IMR-90 (cell line): ENCODE data around the gene SOX1. TPM values are rescaled to one million over a fixed set of nuclear protein-coding genes. Genes with fewer than 3 reads are reported as not detected.

Source experiments
- ATAC-seq: fragments of 200-7000 bp; cut with Tn5 transposase; 2 replicates; pipeline ENCODE4 v1.9.1; 2020; ENCODE audit warnings: low read depth, mild to moderate bottlenecking, moderate library complexity
- BruUV-seq: library from RNA; stranded (reverse); fragments of 400-500 nt; replicated peaks from 2 replicates; lab custom pipeline; 2021; lab: Mats Ljungman, UMichigan
- CTCF ChIA-PET: fragments of 300-600 bp; formaldehyde crosslinking; extraction: SDS; loops from one replicate; lab custom pipeline; 2021; ENCODE audit warnings: antibody characterized with exemption; lab: Yijun Ruan, JAX
- POLR2A ChIA-PET: fragments of 300-600 bp; sonication (Branson Sonifier 250); formaldehyde crosslinking; loops from one replicate; lab custom pipeline; 2022; ENCODE audit warnings: antibody characterized with exemption; ENCODE audit not compliant: unreplicated experiment; lab: Charles Lee
- DNase-seq: peaks from one replicate; pipeline ENCODE4 v3.0.0; 2013
- H2AFZ ChIP-seq: replicated peaks from 2 replicates; pipeline ENCODE3; 2013; ENCODE audit warnings: low read length, mild to moderate bottlenecking; ENCODE audit not compliant: poor library complexity
- H2AK5ac ChIP-seq: 2 replicates; pipeline ENCODE4 v1.6.1; 2013; ENCODE audit warnings: low read depth, low read length, inconsistent platforms
- H2AK9ac ChIP-seq: replicated peaks from 2 replicates; pipeline ENCODE3; 2013; ENCODE audit warnings: mild to moderate bottlenecking, low read depth, low read length, moderate library complexity; ENCODE audit not compliant: poor library complexity
- H2BK120ac ChIP-seq: 2 replicates; pipeline ENCODE4 v1.6.1; 2013; ENCODE audit warnings: low read depth, low read length, inconsistent platforms
- H2BK15ac ChIP-seq: 3 replicates; pipeline ENCODE4 v1.6.1; 2013; ENCODE audit warnings: low read depth, low read length, inconsistent platforms
- H2BK20ac ChIP-seq: 2 replicates; pipeline ENCODE4 v1.6.1; 2013; ENCODE audit warnings: low read depth, mild to moderate bottlenecking, inconsistent platforms, low read length, moderate library complexity
- H2BK5ac ChIP-seq: 2 replicates; pipeline ENCODE4 v1.6.1; 2013; ENCODE audit warnings: mild to moderate bottlenecking, low read depth, low read length, inconsistent platforms; ENCODE audit not compliant: poor library complexity, severe bottlenecking
- H3K14ac ChIP-seq: replicated peaks from 2 replicates; pipeline ENCODE4 v1.6.1; 2013; ENCODE audit warnings: low read depth, low read length, inconsistent platforms
- H3K18ac ChIP-seq: 2 replicates; pipeline ENCODE4 v1.6.1; 2013; ENCODE audit warnings: low read depth, low read length, control low read depth
- H3K23ac ChIP-seq: 2 replicates; pipeline ENCODE4 v1.6.1; 2013; ENCODE audit warnings: low read depth, low read length, inconsistent platforms
- H3K27ac ChIP-seq: 2 replicates; pipeline ENCODE4 v1.5.1; 2013; ENCODE audit warnings: mild to moderate bottlenecking, control low read depth, low read length; ENCODE audit not compliant: insufficient read depth
- H3K27me3 ChIP-seq: 2 replicates; pipeline ENCODE4 v1.6.1; 2013; ENCODE audit warnings: low read length; ENCODE audit not compliant: control insufficient read depth, insufficient read depth
- H3K36me3 ChIP-seq: 2 replicates; pipeline ENCODE4 v1.6.1; 2013; ENCODE audit warnings: low read length, mixed read lengths; ENCODE audit not compliant: control insufficient read depth, insufficient read depth
- H3K4ac ChIP-seq: 2 replicates; pipeline ENCODE4 v1.6.1; 2013; ENCODE audit warnings: low read depth, low read length, inconsistent platforms
- H3K4me1 ChIP-seq: 2 replicates; pipeline ENCODE4 v1.6.1; 2013; ENCODE audit warnings: low read length, mixed read lengths; ENCODE audit not compliant: control insufficient read depth, insufficient read depth
- H3K4me2 ChIP-seq: 2 replicates; pipeline ENCODE4 v1.6.1; 2013; ENCODE audit warnings: low read depth, mild to moderate bottlenecking, control low read depth, low read length, moderate library complexity
- H3K4me3 ChIP-seq: 2 replicates; pipeline ENCODE4 v1.5.1; 2013; ENCODE audit warnings: low read depth, mild to moderate bottlenecking, control low read depth, low read length, moderate library complexity; ENCODE audit not compliant: insufficient read depth
- H3K56ac ChIP-seq: 2 replicates; pipeline ENCODE4 v1.6.1; 2013; ENCODE audit warnings: low read length, inconsistent platforms; ENCODE audit not compliant: insufficient read depth; ENCODE audit errors: extremely low read depth
- H3K79me1 ChIP-seq, 2 experiments: 2 replicates each; pipeline ENCODE4 v1.6.1; 2013; ENCODE audit warnings: low read length in 2 of 2, inconsistent platforms in 1 of 2, low read depth in 1 of 2
- H3K9ac ChIP-seq: 2 replicates; pipeline ENCODE4 v1.6.1; 2013; ENCODE audit warnings: low read depth, low read length, control low read depth
- H3K9me1 ChIP-seq: 2 replicates; pipeline ENCODE4 v1.6.1; 2013; ENCODE audit warnings: low read length, inconsistent platforms; ENCODE audit not compliant: insufficient read depth
- H3K9me3 ChIP-seq: 2 replicates; pipeline ENCODE4 v1.6.1; 2013; ENCODE audit warnings: low read length; ENCODE audit not compliant: control insufficient read depth, insufficient read depth
- H4K20me1 ChIP-seq: 2 replicates; pipeline ENCODE4 v1.6.1; 2013; ENCODE audit warnings: low read length, inconsistent platforms; ENCODE audit not compliant: insufficient read depth
- H4K5ac ChIP-seq: 2 replicates; pipeline ENCODE4 v1.6.1; 2013; ENCODE audit warnings: mild to moderate bottlenecking, low read depth, low read length, control low read depth
- H4K8ac ChIP-seq, 2 experiments: 2 replicates each; pipeline ENCODE4 v1.6.1; 2013; ENCODE audit warnings: low read depth in 2 of 2, low read length in 2 of 2, control low read depth in 1 of 2, inconsistent platforms in 1 of 2
- H4K91ac ChIP-seq: 2 replicates; pipeline ENCODE4 v1.6.1; 2013; ENCODE audit warnings: low read depth, low read length, inconsistent platforms; ENCODE audit not compliant: insufficient read depth
- MXI1 ChIP-seq: IDR thresholded peaks from 2 replicates; pipeline ENCODE4 v1.6.1; 2012; ENCODE audit warnings: low read depth, mild to moderate bottlenecking, low read length, moderate library complexity, borderline replicate concordance
- NFE2L2 ChIP-seq: fragments of 150-350 bp; IDR thresholded peaks from 2 replicates; pipeline ENCODE4 v1.6.1; 2016; ENCODE audit warnings: low read depth, mild to moderate bottlenecking, low read length
- RFX5 ChIP-seq: IDR thresholded peaks from 2 replicates; pipeline ENCODE4 v1.8.0; 2012; ENCODE audit warnings: low read depth, mild to moderate bottlenecking, low read length, moderate library complexity
- WGBS, 2 experiments: methylation state at CpG; one replicate each; pipeline versions ENCODE4 v1.1.5 to v1.1.7; 2013; ENCODE audit warnings: missing lambda C conversion rate in 2 of 2; ENCODE audit not compliant: insufficient read length in 1 of 2; ENCODE audit errors: extremely low coverage in 2 of 2; 5-methylcytosine and 5-hydroxymethylcytosine counted together
- dilution Hi-C: fragments of 300-500 bp; cut with HindIII; formaldehyde crosslinking; loops from one replicate; pipeline ENCODE4 v1.14.3; 2018; ENCODE audit warnings: low sequenced_read_pairs; ENCODE audit not compliant: unreplicated experiment
- in situ Hi-C: fragments of 300-500 bp; cut with MboI; formaldehyde crosslinking; loops from 3 replicates; pipeline ENCODE4 v1.14.3; 2019; ENCODE audit warnings: low sequenced_read_pairs, inconsistent platforms, mixed read lengths
- intact Hi-C: fragments of 100-400 bp; cut with micrococcal nuclease; formaldehyde crosslinking; loops from 2 replicates; pipeline ENCODE4 v1.10.0; 2022
- polyA plus RNA-seq, 3 experiments: library from polyadenylated mRNA; depleted of rRNA; stranded (reverse); fragments of >200 nt; gene quantifications; 2 replicates each; pipeline ENCODE4 v1.2.3, GENCODE V29; 2012; ENCODE audit warnings: low replicate concordance in 1 of 3
- total RNA-seq: library from RNA; depleted of rRNA; stranded (reverse); fragments of >200 nt; gene quantifications from 2 replicates; pipeline ENCODE4 v1.2.3, GENCODE V29; 2012

The SOX1 gene
- total and polyA plus RNA-seq, 2 of the 4 experiments (the other 2 are of a cell fraction), result not detected

DNA sequence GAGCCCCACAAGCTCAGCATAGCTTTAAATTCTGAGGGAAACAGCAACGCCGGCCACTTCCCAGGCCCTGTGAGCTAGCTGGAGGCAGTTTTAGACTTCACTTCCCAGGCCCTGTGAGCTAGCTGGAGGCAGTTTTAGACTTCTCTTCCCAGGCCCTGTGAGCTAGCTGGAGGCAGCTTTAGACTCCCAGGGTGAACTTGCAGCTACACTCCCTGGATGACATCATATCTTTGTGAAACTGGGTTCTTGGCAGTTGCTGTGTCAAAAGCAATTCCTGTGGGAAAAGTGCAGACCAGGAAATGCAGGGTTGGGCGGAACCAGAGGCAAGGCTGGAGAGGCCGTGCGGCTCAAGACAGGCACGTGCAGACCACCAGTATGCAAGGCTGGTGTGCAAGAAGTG, 12.7 kb downstream of the SOX1 start:
- Histone ChIP-seq H2AFZ (no peak overlapping the region), H4K5ac (no peak overlapping the region), H3K4me1 (no peaks in the 10 kb centered on the region), H2AK5ac (no peak overlapping the region), H2BK20ac (no peak overlapping the region), H3K9ac (no peak overlapping the region), H3K4me2 (no peak overlapping the region), H2BK15ac (no peak overlapping the region), H4K20me1 (no peaks in the 10 kb centered on the region), H3K9me1 (peaks cover 4% of the 10 kb centered on the region; the same call in 1 of the 2 replicates), H4K8ac (no peak overlapping the region), H3K9me3 (no peaks in the 10 kb centered on the region), H4K91ac (no peak overlapping the region), H3K4me3 (no peak overlapping the region), H3K56ac (no peak overlapping the region), H2BK120ac (no peak overlapping the region), H3K14ac (no peak overlapping the region), H3K27ac (no peak overlapping the region), H3K18ac (no peak overlapping the region), H3K4ac (no peak overlapping the region), H3K23ac (no peak overlapping the region), H3K79me1 (no peaks in the 10 kb centered on the region), H2BK5ac (no peak overlapping the region), H3K27me3 (peaks cover 11% of the 10 kb centered on the region), H2AK9ac (no peak overlapping the region), H3K36me3 (no peaks in the 10 kb centered on the region)
- WGBS, 2 experiments, result no CpG with 5 or more reads among the region's 6 CpGs
- intact Hi-C loops, result no loop called here
- DNase-seq (no peak), ATAC-seq (no peak)
- TF ChIP-seq NFE2L2 (no peak), MXI1 (no peak), RFX5 (no peak)
- in situ Hi-C loops, result loop anchor here (25.0 kb wide), 1 partner anchor 533 kb away; no protein-coding TSS in a partner anchor
- POLR2A ChIA-PET, result no interaction called here
- CTCF ChIA-PET, result no interaction called here
- no TSS peak for BruUV-seq
- dilution Hi-C loops, result no loop called here
